ENCODE measurements around the gene U2SURP. TPM values are rescaled to one million over a fixed set of nuclear protein-coding genes. Genes with fewer than 3 reads are reported as not detected.

Gene U2SURP
- 36.4 and 37.7 TPM in 2 replicates for total RNA-seq

DNA sequence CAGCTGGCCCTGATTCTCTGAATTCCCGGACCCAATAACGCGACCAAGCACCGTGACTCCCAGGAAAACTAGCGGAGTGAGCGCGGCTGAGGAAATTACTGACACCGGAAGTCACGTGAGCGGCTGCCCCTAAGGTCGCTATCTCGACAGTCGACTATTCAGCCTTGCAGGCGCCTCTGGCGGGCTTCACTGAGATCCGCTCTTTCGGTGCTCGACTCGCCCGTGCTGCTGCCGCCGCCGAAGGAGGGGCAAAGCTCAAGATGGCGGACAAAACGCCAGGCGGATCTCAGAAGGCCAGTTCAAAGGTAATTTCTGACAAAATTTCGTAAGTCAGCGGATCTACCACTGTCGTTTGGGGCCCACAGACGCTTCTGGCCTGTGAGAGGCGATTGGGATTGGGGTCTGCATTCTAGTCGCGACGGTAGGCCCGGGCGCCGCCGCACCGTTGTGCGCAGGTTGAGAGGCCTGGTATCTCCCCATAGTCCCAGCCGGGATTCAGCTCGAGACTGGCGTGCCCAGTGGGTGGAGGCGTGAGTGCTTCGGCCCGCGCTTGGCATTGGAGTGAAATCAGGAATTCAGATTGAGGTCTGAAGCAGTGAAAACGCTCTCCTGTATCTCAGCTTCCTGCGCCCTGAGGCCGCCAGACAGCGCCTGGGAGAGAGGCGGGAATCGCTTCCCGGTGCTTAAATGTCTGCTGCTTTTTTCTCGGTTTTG is at the start of gene U2SURP:
U2SURP (plus strand) TSS at position 202 of the 714 bp plus-strand sequence; CDS start at position 261, 59 bp downstream.

DNA sequence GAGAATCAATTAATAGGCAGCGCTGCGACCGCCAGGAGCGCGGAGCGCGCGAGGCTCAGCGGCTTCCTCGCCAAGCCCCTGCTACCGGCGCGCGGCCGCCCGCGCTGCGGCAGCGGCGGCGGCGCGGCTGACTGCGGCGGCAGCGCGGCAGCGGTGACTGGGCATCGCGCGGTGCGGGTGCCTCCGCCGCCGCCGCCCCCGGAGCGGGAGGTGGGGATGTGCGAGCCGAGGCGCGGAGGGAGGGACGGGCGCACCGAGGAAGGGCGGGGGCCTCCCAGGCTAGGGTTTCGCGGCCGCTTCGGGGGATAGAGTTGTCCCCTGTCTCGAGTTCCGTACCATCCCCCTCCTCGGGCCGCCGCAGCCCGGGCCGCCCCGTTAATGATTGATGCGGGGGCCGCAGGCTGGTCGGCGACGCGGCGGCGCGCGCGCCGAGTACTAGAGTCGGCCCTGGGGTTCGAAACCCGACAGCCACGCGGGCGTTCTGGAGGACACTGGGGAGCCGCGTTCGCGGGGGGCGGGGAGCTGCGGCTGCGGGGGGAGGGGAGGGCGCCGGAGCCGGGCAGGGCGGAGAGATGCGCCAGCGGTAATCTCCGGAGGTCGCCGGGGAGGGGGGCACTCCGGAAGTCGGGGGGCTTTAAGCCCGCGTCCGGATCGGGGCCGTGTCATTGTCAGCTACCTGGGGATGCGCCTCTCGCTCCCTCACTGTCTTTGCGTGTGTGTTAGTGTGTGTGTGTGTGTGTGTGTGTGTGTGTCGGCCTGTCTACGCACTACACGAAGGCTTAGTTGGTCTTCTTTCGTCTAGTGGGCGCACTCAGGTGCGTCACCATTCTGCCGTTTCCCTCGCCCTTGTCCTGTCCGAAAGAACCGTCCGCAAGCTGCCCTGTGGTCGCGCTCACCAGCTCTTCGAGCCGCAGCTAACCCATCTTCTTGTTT is 37.6 kb upstream of the U2SURP start, which contains the start of gene PAQR9:
PAQR9 (minus strand) TSS at position 159 of the 933 bp plus-strand sequence. CDS start 338 bp downstream, outside the sequence.

Other genes with a start within 250 kb of the U2SURP start
- 192 and 258 TPM in 2 replicates for gene PCOLCE2, start 112.5 kb upstream of the U2SURP start, total RNA-seq
- 0.20 and 0.36 TPM in 2 replicates for gene PAQR9, start 37.9 kb upstream of the U2SURP start, total RNA-seq
- 10.1 and 13.0 TPM in 2 replicates for gene CHST2, start 118.2 kb downstream of the U2SURP start, total RNA-seq

All from smooth muscle cell of the pulmonary artery (primary cell).